ENCODE results near the gene COPS9.

Gene COPS9

DNA sequence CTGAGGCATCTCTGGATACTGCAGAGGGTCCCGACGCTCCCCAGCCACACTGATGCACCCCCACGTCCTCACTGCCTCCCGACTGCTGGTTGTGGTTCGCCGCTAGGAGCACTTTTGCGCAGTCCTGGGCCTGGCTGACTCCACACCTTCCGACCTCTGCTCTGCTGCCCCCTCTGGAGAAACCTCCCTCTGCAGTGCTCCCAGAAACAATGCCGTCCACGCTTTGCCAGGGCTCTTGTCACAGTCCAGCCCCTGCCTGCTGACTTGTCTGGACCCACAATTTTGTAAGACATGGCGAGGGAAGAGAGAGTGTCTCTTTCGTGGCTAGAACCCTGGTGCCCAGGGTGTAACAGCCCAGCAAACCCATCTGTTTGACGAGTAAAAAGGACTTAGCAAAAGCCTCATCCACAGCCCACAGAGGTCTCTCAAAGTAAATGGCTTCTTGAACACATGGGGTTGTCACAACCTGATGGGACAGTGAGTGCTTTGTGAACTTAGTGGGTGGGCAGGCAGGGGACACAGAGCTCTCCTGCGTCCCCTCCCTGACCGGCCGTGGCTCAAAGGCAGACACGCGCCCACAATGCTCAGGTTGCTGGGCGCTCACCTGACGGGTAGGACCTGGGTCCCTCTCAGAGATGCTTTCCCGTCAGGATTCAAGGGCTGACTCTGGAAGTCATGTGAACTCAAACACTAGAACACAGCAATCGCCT is 4.0 kb downstream of the COPS9 start:
- Histone ChIP-seq H3K9me3 (no peaks in the 10 kb centered on the region), H3K36me3 (peaks cover 67% of the 10 kb centered on the region), H3K27me3 (peaks cover 9% of the 10 kb centered on the region), H3K4me1 (ENCODE audit: control insufficient read depth in 1 of 2, insufficient read depth in 1 of 2, low read depth in 1 of 2, low read length in 1 of 2) (peaks cover 16 to 17% of the 10 kb centered on the region in 2 experiments), H3K27ac (no peak overlapping the region), H3K4me3 (ENCODE audit: low read depth in 1 of 2, low read length in 1 of 2) (no peak overlapping the region)
- TF ChIP-seq, protein P1, sequence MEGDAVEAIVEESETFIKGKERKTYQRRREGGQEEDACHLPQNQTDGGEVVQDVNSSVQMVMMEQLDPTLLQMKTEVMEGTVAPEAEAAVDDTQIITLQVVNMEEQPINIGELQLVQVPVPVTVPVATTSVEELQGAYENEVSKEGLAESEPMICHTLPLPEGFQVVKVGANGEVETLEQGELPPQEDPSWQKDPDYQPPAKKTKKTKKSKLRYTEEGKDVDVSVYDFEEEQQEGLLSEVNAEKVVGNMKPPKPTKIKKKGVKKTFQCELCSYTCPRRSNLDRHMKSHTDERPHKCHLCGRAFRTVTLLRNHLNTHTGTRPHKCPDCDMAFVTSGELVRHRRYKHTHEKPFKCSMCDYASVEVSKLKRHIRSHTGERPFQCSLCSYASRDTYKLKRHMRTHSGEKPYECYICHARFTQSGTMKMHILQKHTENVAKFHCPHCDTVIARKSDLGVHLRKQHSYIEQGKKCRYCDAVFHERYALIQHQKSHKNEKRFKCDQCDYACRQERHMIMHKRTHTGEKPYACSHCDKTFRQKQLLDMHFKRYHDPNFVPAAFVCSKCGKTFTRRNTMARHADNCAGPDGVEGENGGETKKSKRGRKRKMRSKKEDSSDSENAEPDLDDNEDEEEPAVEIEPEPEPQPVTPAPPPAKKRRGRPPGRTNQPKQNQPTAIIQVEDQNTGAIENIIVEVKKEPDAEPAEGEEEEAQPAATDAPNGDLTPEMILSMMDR (IDR thresholded peaks at IDR 0.05): no peak

DNA sequence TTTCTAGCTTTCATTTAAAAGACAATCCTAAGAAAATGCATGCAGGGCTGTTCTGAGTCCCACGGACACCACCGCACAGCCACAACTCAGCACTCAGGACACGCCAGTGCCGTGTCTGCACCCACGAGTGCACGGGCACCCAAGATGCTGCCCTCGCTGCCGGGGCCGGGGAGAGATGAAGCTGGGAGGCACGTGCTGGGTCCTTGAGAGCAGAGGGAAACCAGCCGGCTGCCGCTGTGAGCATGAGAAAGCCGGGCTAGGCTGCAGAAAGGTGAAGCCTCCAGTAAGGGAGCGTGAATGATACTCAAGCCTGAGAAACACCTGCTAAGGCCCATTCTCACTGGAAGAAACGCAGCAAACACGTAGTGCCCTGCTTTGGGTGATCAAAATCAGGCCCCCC is 4.8 kb downstream of the COPS9 start:
- H3K27ac ChIP-seq: no peak overlapping the region
- H3K27me3 ChIP-seq: peaks cover under 1% of the 10 kb centered on the region
- peaks cover 68% of the 10 kb centered on the region for H3K36me3 ChIP-seq
- H3K4me3 ChIP-seq (ENCODE audit: low read depth in 1 of 2, low read length in 1 of 2): no peak overlapping the region
- no peaks in the 10 kb centered on the region for H3K9me3 ChIP-seq
- peaks cover 9 to 11% of the 10 kb centered on the region in 2 experiments for H3K4me1 ChIP-seq (ENCODE audit: control insufficient read depth in 1 of 2, insufficient read depth in 1 of 2, low read depth in 1 of 2, low read length in 1 of 2)
- TF ChIP-seq, protein P1 (IDR thresholded peaks at IDR 0.05): no peak

DNA sequence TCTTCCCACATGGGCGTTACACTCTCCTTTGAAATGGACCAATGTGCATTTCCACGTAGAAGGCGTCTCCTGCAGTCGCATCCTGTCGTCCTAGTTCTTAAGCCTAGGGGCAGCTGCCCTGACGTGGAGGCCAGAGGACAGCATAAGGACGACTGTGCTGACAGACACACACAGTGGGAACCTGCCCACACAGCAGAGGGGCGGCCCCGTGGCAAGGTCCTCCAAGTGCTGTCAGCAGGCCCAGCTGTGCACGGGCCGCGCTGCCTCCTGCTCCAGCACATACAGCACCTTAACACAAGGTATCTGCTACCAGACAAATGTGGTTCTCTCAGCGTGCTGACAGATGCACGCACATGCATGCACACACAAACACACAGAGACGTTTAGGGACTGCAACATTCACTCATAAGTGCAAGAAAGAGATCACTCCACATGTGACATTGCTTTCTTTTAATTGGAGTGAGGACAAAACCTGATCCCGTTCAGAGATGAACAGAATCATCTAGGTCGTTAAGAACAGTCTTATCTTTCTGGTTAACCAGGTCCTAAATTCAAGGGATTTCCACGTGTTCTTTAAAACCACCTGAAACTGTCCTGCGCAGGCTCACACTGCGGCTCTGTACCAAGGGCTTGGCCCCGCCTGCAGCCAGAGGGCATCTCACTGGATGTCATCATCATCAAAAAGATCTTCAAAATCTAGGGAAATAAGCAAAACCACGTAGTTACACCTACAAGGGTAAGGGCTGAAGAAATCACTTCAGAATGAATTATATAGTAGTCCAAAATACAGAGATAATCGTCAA is 5.5 kb downstream of the COPS9 start:
- Histone ChIP-seq H3K4me3 (ENCODE audit: low read depth in 1 of 2, low read length in 1 of 2) (no peak overlapping the region), H3K36me3 (peaks cover 75% of the 10 kb centered on the region), H3K27me3 (no peaks in the 10 kb centered on the region), H3K9me3 (no peaks in the 10 kb centered on the region), H3K27ac (no peak overlapping the region), H3K4me1 (ENCODE audit: control insufficient read depth in 1 of 2, insufficient read depth in 1 of 2, low read depth in 1 of 2, low read length in 1 of 2) (peaks cover 6 to 9% of the 10 kb centered on the region in 2 experiments)
- TF ChIP-seq, protein P1 (IDR thresholded peaks at IDR 0.05): no peak

DNA sequence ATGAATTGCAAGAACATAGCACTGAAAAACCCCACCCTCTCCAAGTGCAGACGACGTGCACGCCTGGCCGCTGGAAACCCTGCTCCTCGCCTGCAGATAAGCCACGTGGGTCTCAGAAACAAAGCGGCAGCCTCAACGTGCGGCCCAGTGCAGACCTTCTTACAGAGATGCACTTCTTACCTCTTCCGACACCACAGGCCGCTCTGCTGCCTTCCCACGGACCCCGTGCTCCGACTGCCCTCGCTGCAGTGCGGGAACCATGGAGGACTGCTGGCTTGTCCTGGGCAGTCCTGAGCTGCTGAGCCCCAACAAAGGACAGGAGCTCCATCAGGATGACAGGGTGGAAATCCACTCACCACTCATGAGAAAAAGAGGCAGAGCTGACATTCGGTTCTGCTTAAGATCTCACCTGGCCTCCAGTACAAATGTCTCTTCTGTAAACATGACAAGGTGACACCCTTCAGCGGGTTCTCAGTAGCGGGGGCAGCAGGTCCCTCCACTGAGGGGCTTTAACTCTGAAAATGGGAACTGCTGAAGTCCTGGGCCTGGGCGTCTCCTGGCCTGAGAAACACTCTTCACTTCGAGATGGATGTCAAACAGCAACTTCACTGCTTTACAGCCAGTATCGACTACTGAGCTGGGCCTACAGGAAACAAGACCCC is 6.2 kb downstream of the COPS9 start:
- no peak overlapping the region for H3K4me3 ChIP-seq (ENCODE audit: low read depth in 1 of 2, low read length in 1 of 2)
- H3K27ac ChIP-seq: no peak overlapping the region
- TF ChIP-seq, protein P1 (IDR thresholded peaks at IDR 0.05): no peak
- peaks cover 75% of the 10 kb centered on the region for H3K36me3 ChIP-seq
- H3K4me1 ChIP-seq (ENCODE audit: control insufficient read depth in 1 of 2, insufficient read depth in 1 of 2, low read depth in 1 of 2, low read length in 1 of 2): peaks cover 0 to 1% of the 10 kb centered on the region in 2 experiments
- no peaks in the 10 kb centered on the region for H3K27me3 ChIP-seq
- H3K9me3 ChIP-seq: no peaks in the 10 kb centered on the region

DNA sequence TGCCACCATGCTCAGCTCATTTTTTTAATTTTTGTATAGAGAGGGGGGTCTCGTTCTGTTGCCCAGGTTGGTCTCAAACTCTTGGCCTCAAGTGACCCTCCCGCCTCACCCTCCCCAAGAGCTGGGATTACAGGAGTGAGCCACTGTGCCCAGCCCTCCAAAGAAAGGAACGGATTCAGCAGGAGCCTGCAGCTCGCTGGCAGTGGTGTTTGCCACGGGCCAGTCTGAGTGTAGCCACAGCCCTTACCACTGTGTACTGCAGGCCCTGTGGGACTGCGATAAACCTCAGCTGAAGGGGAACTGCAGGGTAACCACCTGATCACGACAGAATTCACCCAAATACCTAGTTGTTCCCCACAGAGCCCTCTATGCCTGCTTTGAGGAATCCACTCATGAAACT is 6.8 kb downstream of the COPS9 start:
- no peaks in the 10 kb centered on the region for H3K4me1 ChIP-seq (ENCODE audit: control insufficient read depth in 1 of 2, insufficient read depth in 1 of 2, low read depth in 1 of 2, low read length in 1 of 2)
- H3K9me3 ChIP-seq: no peaks in the 10 kb centered on the region
- H3K27me3 ChIP-seq: no peaks in the 10 kb centered on the region
- no peak overlapping the region for H3K27ac ChIP-seq
- TF ChIP-seq, protein P1 (IDR thresholded peaks at IDR 0.05): no peak
- no peak overlapping the region for H3K4me3 ChIP-seq (ENCODE audit: low read depth in 1 of 2, low read length in 1 of 2)
- peaks cover 75% of the 10 kb centered on the region for H3K36me3 ChIP-seq
